ENCODE results near the gene FNDC11. TPM values are rescaled to one million over a fixed set of nuclear protein-coding genes. Genes with fewer than 3 reads are reported as not detected.

The FNDC11 gene
- total and polyA plus RNA-seq, 8 donors: 0.23 to 0.84 (median 0.67) TPM

- no peak overlapping the region for H3K27ac ChIP-seq
- no peak for TF ChIP-seq CTCF (IDR thresholded peaks at IDR 0.05)
- DNase-seq: peak in 1 of 4 donors; percentile 76
- no peaks in the 10 kb centered on the region for H3K9me3 ChIP-seq
- H3K27me3 ChIP-seq: peaks cover 0 to 43% of the 10 kb centered on the region in 2 donors
- no peak for ATAC-seq
- peaks cover 0 to 49% of the 10 kb centered on the region in 2 donors for H3K36me3 ChIP-seq
- H3K4me1 ChIP-seq: peaks cover 0 to 62% of the 10 kb centered on the region in 2 donors
- no peak overlapping the region for H3K4me3 ChIP-seq
- intact Hi-C loops (cut with DNase I): no loop called here
Observed at GRCh38 chr20:63572071-63572787, 18.3 kb downstream of the FNDC11 start.

- intact Hi-C loops (cut with DNase I): no loop called here
- peak overlapping the region; percentile 82 to 87 for H3K4me3 ChIP-seq
- H3K27me3 ChIP-seq: peaks cover 0 to 51% of the 10 kb centered on the region in 2 donors
- ATAC-seq (peak; percentile 4), DNase-seq (no peak)
- peak overlapping the region in 1 of 2 donors; percentile 86 for H3K27ac ChIP-seq
- H3K4me1 ChIP-seq: peaks cover 0 to 54% of the 10 kb centered on the region in 2 donors
- TF ChIP-seq CTCF (IDR thresholded peaks at IDR 0.05): no peak
- H3K36me3 ChIP-seq: peaks cover 0 to 42% of the 10 kb centered on the region in 2 donors
- no peaks in the 10 kb centered on the region for H3K9me3 ChIP-seq
Observed at GRCh38 chr20:63572788-63573646, 19.1 kb downstream of the FNDC11 start.

- H3K4me1 ChIP-seq: peaks cover 0 to 47% of the 10 kb centered on the region in 2 donors
- H3K27ac ChIP-seq: peak overlapping the region; percentile 77 to 86
- ATAC-seq (peak; percentile 38), DNase-seq (no peak)
- no peak for TF ChIP-seq CTCF (IDR thresholded peaks at IDR 0.05)
- H3K4me3 ChIP-seq: peak overlapping the region; percentile 82 to 87
- H3K27me3 ChIP-seq: peaks cover 0 to 51% of the 10 kb centered on the region in 2 donors
- intact Hi-C loops (cut with DNase I): no loop called here
- peaks cover 0 to 35% of the 10 kb centered on the region in 2 donors for H3K36me3 ChIP-seq
- H3K9me3 ChIP-seq: no peaks in the 10 kb centered on the region
Observed at GRCh38 chr20:63573647-63574131, 19.7 kb downstream of the FNDC11 start.

GRCh38 chr20:63574156-63574828 lies 20.3 kb downstream of the FNDC11 start, which contains the start of gene HELZ2:
Gene HELZ2, minus strand, starts transcription at chr20:63574239. Its CDS starts 1,854 bp downstream, at chr20:63572385.
- no peak for TF ChIP-seq CTCF (IDR thresholded peaks at IDR 0.05)
- intact Hi-C loops (cut with DNase I): no loop called here
- H3K27me3 ChIP-seq: peaks cover 0 to 56% of the 10 kb centered on the region in 2 donors
- peaks cover 0 to 41% of the 10 kb centered on the region in 2 donors for H3K4me1 ChIP-seq
- peak; percentile 94 for ATAC-seq
- DNase-seq: peak; percentile 62 to 92 (median 85)
- H3K9me3 ChIP-seq: no peaks in the 10 kb centered on the region
- peaks cover 0 to 31% of the 10 kb centered on the region in 2 donors for H3K36me3 ChIP-seq
- H3K27ac ChIP-seq: peak within 1 kb of the TSS; percentile 77 to 86
- H3K4me3 ChIP-seq: peak within 1 kb of the TSS; percentile 82 to 87
